ENCODE measurements around the gene PRDM16. TPM values are rescaled to one million over a fixed set of nuclear protein-coding genes. Genes with fewer than 3 reads are reported as not detected.

The PRDM16 gene
- total and polyA plus RNA-seq, 4 donors = 0.05 to 0.67 (median 0.19) TPM

DNA sequence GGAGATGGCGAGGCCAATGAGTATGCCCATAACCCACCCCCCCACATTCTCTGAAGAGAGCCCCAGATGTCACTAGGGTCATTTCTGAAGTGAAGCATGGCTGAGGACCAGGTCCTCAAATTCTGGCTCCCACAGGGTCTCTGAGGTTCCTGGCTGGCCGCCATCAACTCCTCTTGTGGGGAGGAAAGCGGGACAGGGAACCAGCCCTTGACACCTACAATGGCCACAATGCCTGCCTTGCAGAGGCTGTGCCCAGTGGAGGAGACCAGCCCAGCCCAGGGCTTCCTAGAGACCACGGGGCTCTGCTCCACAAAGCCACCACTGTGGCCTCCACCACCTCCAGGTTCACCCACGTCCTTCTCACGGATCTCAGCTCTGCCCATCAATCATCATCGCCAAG is 265.4 kb downstream of the PRDM16 start:
- WGBS = 73% methylated on average over 7 of the region's 7 CpGs

DNA sequence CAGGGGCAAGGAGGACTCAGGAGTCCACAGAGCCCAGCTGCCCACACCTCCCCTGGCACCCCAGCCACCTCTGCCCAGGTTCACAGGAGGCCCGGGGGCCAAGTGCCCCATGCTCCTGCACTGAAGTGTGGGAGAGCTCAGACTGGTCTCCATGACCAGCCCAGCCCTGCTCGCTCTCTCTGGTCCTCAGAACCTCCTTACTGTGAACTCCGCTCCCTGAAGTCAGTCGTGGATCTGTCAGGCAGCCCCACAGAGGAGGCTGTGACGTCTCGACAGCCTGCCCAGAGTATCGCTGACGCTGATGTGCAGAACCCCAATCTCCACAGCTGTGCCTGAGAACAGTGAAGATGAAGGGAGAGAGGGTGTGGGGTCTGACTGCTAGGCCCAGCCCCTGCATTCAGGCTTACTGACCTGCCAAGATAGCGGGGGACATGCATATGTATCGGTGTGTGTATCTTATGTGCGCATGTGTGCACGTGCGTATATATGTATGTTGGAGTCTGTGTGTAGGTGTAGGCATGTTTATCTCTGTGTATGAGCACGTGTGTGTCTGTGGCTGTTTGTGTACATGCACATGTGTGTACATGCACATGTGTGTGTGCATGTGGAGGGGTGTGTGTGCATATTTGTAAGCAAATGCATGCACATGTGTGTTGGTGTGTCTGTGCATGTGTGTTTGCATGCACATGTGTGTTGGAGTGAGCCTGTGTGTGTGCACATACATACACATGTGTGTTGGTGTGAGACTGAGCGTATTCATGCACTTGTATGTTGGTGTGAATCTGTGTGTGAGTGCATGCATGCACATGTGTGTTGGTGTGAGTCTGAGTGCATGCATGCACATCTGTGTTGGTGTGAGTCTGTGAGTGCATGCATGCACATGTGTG is 267.0 kb downstream of the PRDM16 start:
- Histone ChIP-seq H3K4me1 (ENCODE audit: control insufficient read depth in 4 of 4, insufficient read depth in 4 of 4, low read length in 3 of 4) (peaks cover 1 to 11% (median 5%) of the 10 kb centered on the region in 4 donors), H3K9ac (ENCODE audit: low read depth in 1 of 2, low read length in 2 of 2) (no peak overlapping the region), H3K36me3 (ENCODE audit: control insufficient read depth in 4 of 4, insufficient read depth in 3 of 4, low read depth in 1 of 4, low read length in 3 of 4) (no peaks in the 10 kb centered on the region), H3K9me3 (ENCODE audit: control insufficient read depth in 4 of 4, low read length in 3 of 4) (no peaks in the 10 kb centered on the region), H3K4me3 (ENCODE audit: low read depth in 1 of 3, low read length in 3 of 3) (no peak overlapping the region), H3K27ac (ENCODE audit: low read depth in 1 of 2, low read length in 2 of 2) (no peak overlapping the region), H3K27me3 (ENCODE audit: control insufficient read depth in 4 of 4, insufficient read depth in 4 of 4, low read length in 3 of 4) (peaks cover 0 to 2% (median 0%) of the 10 kb centered on the region in 4 donors)
- WGBS = 91% methylated on average over 15 of the region's 15 CpGs
- DNase-seq (ENCODE audit: low spot score) = no peak
- TF ChIP-seq FOXA2 (IDR thresholded peaks at IDR 0.05) = no peak
- no peak for TF ChIP-seq RXRA (IDR thresholded peaks at IDR 0.05)
- TF ChIP-seq, protein P1, sequence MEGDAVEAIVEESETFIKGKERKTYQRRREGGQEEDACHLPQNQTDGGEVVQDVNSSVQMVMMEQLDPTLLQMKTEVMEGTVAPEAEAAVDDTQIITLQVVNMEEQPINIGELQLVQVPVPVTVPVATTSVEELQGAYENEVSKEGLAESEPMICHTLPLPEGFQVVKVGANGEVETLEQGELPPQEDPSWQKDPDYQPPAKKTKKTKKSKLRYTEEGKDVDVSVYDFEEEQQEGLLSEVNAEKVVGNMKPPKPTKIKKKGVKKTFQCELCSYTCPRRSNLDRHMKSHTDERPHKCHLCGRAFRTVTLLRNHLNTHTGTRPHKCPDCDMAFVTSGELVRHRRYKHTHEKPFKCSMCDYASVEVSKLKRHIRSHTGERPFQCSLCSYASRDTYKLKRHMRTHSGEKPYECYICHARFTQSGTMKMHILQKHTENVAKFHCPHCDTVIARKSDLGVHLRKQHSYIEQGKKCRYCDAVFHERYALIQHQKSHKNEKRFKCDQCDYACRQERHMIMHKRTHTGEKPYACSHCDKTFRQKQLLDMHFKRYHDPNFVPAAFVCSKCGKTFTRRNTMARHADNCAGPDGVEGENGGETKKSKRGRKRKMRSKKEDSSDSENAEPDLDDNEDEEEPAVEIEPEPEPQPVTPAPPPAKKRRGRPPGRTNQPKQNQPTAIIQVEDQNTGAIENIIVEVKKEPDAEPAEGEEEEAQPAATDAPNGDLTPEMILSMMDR (IDR thresholded peaks at IDR 0.05; ENCODE audit: low read depth, low read length, missing input control) = no peak
- no peak for TF ChIP-seq TAF1 (conservative IDR thresholded peaks at IDR 0.05)
- TF ChIP-seq NR2F2 (IDR thresholded peaks at IDR 0.05) = no peak

More for the DNA sequence above, 265.4 kb downstream of the PRDM16 start:
- no peaks in the 10 kb centered on the region for H3K36me3 ChIP-seq (ENCODE audit: control insufficient read depth in 4 of 4, insufficient read depth in 3 of 4, low read depth in 1 of 4, low read length in 3 of 4)
- no peak for DNase-seq (ENCODE audit: low spot score)
- peaks cover 0 to 2% (median 0%) of the 10 kb centered on the region in 4 donors for H3K27me3 ChIP-seq (ENCODE audit: control insufficient read depth in 4 of 4, insufficient read depth in 4 of 4, low read length in 3 of 4)
- no peaks in the 10 kb centered on the region for H3K9me3 ChIP-seq (ENCODE audit: control insufficient read depth in 4 of 4, low read length in 3 of 4)
- peaks cover 1 to 11% (median 5%) of the 10 kb centered on the region in 4 donors for H3K4me1 ChIP-seq (ENCODE audit: control insufficient read depth in 4 of 4, insufficient read depth in 4 of 4, low read length in 3 of 4)
- H3K27ac ChIP-seq (ENCODE audit: low read depth in 1 of 2, low read length in 2 of 2) = no peak overlapping the region
- TF ChIP-seq FOXA1 (IDR thresholded peaks at IDR 0.05) (no peak), EGR1 (IDR thresholded peaks at IDR 0.05; ENCODE audit: low read depth in 2 of 2) (no peak), HNF4G (IDR thresholded peaks at IDR 0.05) (no peak), JUND (IDR thresholded peaks at IDR 0.05) (no peak), YY1 (IDR thresholded peaks at IDR 0.05) (no peak), NR2F2 (IDR thresholded peaks at IDR 0.05) (no peak), RXRA (IDR thresholded peaks at IDR 0.05) (no peak), SP1 (IDR thresholded peaks at IDR 0.05) (no peak), HNF4A (conservative IDR thresholded peaks at IDR 0.05) (no peak), FOXA2 (IDR thresholded peaks at IDR 0.05) (no peak)
- TF ChIP-seq, protein P2, sequence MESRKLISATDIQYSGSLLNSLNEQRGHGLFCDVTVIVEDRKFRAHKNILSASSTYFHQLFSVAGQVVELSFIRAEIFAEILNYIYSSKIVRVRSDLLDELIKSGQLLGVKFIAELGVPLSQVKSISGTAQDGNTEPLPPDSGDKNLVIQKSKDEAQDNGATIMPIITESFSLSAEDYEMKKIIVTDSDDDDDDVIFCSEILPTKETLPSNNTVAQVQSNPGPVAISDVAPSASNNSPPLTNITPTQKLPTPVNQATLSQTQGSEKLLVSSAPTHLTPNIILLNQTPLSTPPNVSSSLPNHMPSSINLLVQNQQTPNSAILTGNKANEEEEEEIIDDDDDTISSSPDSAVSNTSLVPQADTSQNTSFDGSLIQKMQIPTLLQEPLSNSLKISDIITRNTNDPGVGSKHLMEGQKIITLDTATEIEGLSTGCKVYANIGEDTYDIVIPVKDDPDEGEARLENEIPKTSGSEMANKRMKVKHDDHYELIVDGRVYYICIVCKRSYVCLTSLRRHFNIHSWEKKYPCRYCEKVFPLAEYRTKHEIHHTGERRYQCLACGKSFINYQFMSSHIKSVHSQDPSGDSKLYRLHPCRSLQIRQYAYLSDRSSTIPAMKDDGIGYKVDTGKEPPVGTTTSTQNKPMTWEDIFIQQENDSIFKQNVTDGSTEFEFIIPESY (IDR thresholded peaks at IDR 0.05) = no peak
- TF ChIP-seq, protein P3, sequence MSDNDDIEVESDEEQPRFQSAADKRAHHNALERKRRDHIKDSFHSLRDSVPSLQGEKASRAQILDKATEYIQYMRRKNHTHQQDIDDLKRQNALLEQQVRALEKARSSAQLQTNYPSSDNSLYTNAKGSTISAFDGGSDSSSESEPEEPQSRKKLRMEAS (IDR thresholded peaks at IDR 0.05) = no peak
- H3K9ac ChIP-seq (ENCODE audit: low read depth in 1 of 2, low read length in 2 of 2) = no peak overlapping the region
- no peak overlapping the region for H3K4me3 ChIP-seq (ENCODE audit: low read depth in 1 of 3, low read length in 3 of 3)
